Mucosa of gallbladder (tissue), 1 donor: ENCODE data around the gene MYADML2. TPM values are rescaled to one million over a fixed set of nuclear protein-coding genes. Genes with fewer than 3 reads are reported as not detected.
"Not testable (repeated sequence)": the region's sequence is repeated elsewhere in the genome, so short reads cannot be mapped to it uniquely, and the experiment has no call there.

Experiments used
- DNase-seq: peaks from one replicate; pipeline ENCODE4 v3.0.0-alpha.2; 2020; ENCODE audit warnings: low spot score
- total RNA-seq: library from RNA; stranded (reverse); gene quantifications from one replicate; pipeline ENCODE4 v1.2.1, GENCODE V29; 2021
- donor health status: DM: no; HTN: no; CAD: no.

MYADML2 gene
- total RNA-seq, 1 donor from 2014 or later: not detected

- peak; percentile 64 for DNase-seq
These were observed 12.5 kb upstream of the MYADML2 start for GRCh38 chr17:81959362-81960129.

- no peak for DNase-seq
These were observed 11.8 kb upstream of the MYADML2 start for GRCh38 chr17:81958633-81959342.

- DNase-seq: no peak
These were observed 10.8 kb upstream of the MYADML2 start for GRCh38 chr17:81957691-81958432.

GRCh38 chr17:81956607-81957589 is 9.9 kb upstream of the MYADML2 start:
- no peak for DNase-seq

- no peak for DNase-seq
These were observed 8.9 kb upstream of the MYADML2 start for GRCh38 chr17:81955756-81956544.

GRCh38 chr17:81955058-81955681 is 8.1 kb upstream of the MYADML2 start:
- DNase-seq: no peak

- no peak for DNase-seq
These were observed 7.4 kb upstream of the MYADML2 start for GRCh38 chr17:81954131-81955057.

GRCh38 chr17:81953443-81953842 is 6.4 kb upstream of the MYADML2 start:
- not testable (repeated sequence) for DNase-seq

GRCh38 chr17:81952792-81953228 is 5.8 kb upstream of the MYADML2 start:
- DNase-seq: no peak

- DNase-seq: no peak
These were observed 5.0 kb upstream of the MYADML2 start for GRCh38 chr17:81951785-81952684.

GRCh38 chr17:81950501-81950900 is 3.5 kb upstream of the MYADML2 start:
- DNase-seq: no peak

GRCh38 chr17:81948635-81949378 is 1.8 kb upstream of the MYADML2 start:
- DNase-seq: no peak

GRCh38 chr17:81944858-81945257 is 2.2 kb downstream of the MYADML2 start:
- DNase-seq: no peak

GRCh38 chr17:81942167-81942553 is 4.9 kb downstream of the MYADML2 start:
- no peak for DNase-seq

- no peak for DNase-seq
These were observed 5.4 kb downstream of the MYADML2 start for GRCh38 chr17:81941484-81942166.
